SIG-M5 treated with dmso at 0.1 percent for 504 hours (cell line): Measurements from ENCODE around the gene SPC24.
"Not testable (repeated sequence)": the region's sequence is repeated elsewhere in the genome, so short reads cannot be mapped to it uniquely, and the experiment has no call there.

Experiments
- DNase-seq: peaks from one replicate; lab custom pipeline; 2025; ENCODE audit not compliant: unreplicated experiment; lab: John Stamatoyannopoulos, UW

Gene SPC24

DNA sequence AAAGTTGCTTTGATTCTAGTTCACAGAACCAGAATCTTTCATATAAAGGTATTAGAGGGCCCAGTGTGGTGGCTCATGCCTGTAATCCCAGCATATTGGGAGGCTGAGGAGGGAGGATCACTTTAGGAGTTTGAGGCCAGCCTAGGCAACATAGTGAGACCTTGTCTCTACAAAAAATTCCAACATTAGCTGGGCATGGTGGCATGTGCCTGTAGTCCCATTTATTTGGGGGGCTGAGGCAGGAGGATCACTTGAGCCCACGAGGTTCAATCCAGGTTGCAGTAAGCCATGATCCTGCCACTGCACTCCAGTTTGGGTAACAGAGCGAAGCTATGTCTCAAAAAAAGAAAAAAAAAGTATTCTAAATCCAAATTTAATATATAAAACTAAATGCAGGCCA is 57.3 kb downstream of the SPC24 start:
- no peak for DNase-seq

DNA sequence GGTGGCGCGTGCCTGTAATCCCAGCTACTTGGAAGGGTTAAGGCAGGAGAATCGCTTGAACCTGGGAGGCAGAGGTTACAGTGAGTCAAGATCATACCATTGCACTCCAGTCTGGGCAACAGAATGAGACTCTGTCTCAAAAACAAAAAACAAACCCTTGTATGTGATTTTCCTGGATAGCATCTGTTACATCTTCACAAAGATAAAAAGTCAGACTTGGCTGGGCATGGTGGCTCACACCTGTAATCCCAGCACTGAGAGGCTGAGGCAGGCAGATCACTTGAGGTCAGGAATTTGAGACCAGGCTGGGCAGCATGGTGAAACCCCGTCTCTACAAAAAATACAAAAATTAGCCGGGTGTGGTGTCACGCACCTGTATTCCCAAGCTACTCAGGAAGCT is 58.2 kb downstream of the SPC24 start:
- DNase-seq: not testable (repeated sequence)

DNA sequence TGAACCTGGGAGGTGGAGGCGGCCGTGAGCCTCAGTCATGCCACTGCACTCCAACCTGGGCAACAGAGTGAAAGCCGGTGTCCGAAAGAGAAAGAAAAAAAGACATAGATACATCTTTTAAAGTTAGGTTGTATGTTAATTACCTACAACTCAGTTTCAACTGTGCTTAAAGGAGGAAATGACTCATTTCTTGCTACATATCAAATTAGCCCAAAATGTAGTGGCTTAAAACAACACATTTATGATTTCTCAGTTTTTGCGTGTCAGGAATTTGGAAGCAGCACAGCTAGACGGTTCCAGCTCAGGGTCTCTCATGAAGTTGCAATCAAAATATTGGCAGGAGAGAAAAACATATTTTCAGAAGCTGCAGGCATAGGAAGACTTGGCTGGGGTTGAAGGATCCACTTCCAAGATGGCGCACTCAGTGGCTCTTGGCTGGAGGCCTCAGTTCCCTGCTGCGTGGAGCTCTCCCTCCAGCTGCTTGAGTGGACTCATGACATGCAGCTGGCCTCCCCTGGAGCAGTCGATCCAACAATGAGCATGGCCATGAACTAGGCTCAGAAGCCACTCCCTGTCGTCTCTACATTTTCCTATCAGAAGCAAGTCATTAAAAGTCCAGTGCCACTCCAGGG is 59.3 kb downstream of the SPC24 start:
- DNase-seq: peak; percentile 35
